H9 (cell line): Measurements from ENCODE around the gene CD226. TPM values are rescaled to one million over a fixed set of nuclear protein-coding genes. Genes with fewer than 3 reads are reported as not detected.

Experiments
- DNase-seq: peaks from one replicate; pipeline ENCODE4 v3.0.0-alpha.2; 2017
- H2AFZ ChIP-seq: one replicate; pipeline ENCODE4 v1.6.1; 2013; ENCODE audit warnings: mild to moderate bottlenecking, low read length, control low read depth, moderate library complexity
- H2AK5ac ChIP-seq: 2 replicates; pipeline ENCODE4 v1.6.1; 2013; ENCODE audit warnings: low read length, control low read depth, mixed read lengths; ENCODE audit not compliant: insufficient read length
- H2BK120ac ChIP-seq: one replicate; pipeline ENCODE4 v1.6.1; 2013; ENCODE audit warnings: low read depth, mild to moderate bottlenecking, low read length, control low read depth, inconsistent platforms; ENCODE audit not compliant: poor library complexity, severe bottlenecking
- H2BK12ac ChIP-seq: 2 replicates; pipeline ENCODE4 v1.6.1; 2013; ENCODE audit warnings: low read length, control low read depth, mixed read lengths, low read depth; ENCODE audit not compliant: insufficient read length
- H2BK15ac ChIP-seq: 2 replicates; pipeline ENCODE4 v1.6.1; 2013; ENCODE audit warnings: low read depth, low read length, control low read depth
- H2BK20ac ChIP-seq: one replicate; pipeline ENCODE4 v1.6.1; 2013; ENCODE audit warnings: low read depth, mild to moderate bottlenecking, low read length, control low read depth, inconsistent platforms; ENCODE audit not compliant: poor library complexity, severe bottlenecking
- H2BK5ac ChIP-seq: 2 replicates; pipeline ENCODE4 v1.6.1; 2013; ENCODE audit warnings: low read length, control low read depth, mixed read lengths; ENCODE audit not compliant: insufficient read length
- H3K14ac ChIP-seq: 2 replicates; pipeline ENCODE4 v1.6.1; 2013; ENCODE audit warnings: low read length, control low read depth; ENCODE audit not compliant: insufficient read depth
- H3K18ac ChIP-seq: 2 replicates; pipeline ENCODE4 v1.6.1; 2013; ENCODE audit warnings: low read depth, mild to moderate bottlenecking, mixed read lengths, low read length, control low read depth; ENCODE audit not compliant: insufficient read length
- H3K23ac ChIP-seq: 2 replicates; pipeline ENCODE4 v1.6.1; 2013; ENCODE audit warnings: low read length, control low read depth, mixed read lengths, low read depth; ENCODE audit not compliant: insufficient read length
- H3K23me2 ChIP-seq: 2 replicates; pipeline ENCODE4 v1.6.1; 2013; ENCODE audit warnings: low read depth, mild to moderate bottlenecking, mixed read lengths, low read length, control low read depth; ENCODE audit not compliant: insufficient read length, poor library complexity, severe bottlenecking
- H3K27ac ChIP-seq: 2 replicates; pipeline ENCODE4 v1.5.1; 2013; ENCODE audit warnings: low read length, control low read depth, mixed read lengths, low read depth; ENCODE audit not compliant: insufficient read length
- H3K27me3 ChIP-seq: 2 replicates; pipeline ENCODE4 v1.6.1; 2013; ENCODE audit warnings: low read length, control low read depth, inconsistent platforms; ENCODE audit not compliant: insufficient read depth
- H3K4ac ChIP-seq: 2 replicates; pipeline ENCODE4 v1.6.1; 2013; ENCODE audit warnings: low read depth, mild to moderate bottlenecking, control low read depth, inconsistent platforms, low read length, moderate library complexity
- H3K4me1 ChIP-seq: 2 replicates; pipeline ENCODE4 v1.6.1; 2013; ENCODE audit warnings: low read length, control low read depth, inconsistent platforms; ENCODE audit not compliant: insufficient read depth
- H3K4me2 ChIP-seq: 2 replicates; pipeline ENCODE4 v1.6.1; 2013; ENCODE audit warnings: low read length, control low read depth, mixed read lengths; ENCODE audit not compliant: insufficient read length, insufficient read depth
- H3K56ac ChIP-seq: 2 replicates; pipeline ENCODE4 v1.6.1; 2013; ENCODE audit warnings: low read depth, mild to moderate bottlenecking, mixed read lengths, low read length, control low read depth; ENCODE audit not compliant: insufficient read length
- H3K79me1 ChIP-seq: 2 replicates; pipeline ENCODE4 v1.6.1; 2013; ENCODE audit warnings: low read depth, mild to moderate bottlenecking, moderate library complexity, low read length, control low read depth, inconsistent platforms; ENCODE audit not compliant: insufficient read depth, poor library complexity, severe bottlenecking
- H3K79me2 ChIP-seq: 2 replicates; pipeline ENCODE4 v1.6.1; 2013; ENCODE audit warnings: low read length, control low read depth, inconsistent platforms; ENCODE audit not compliant: insufficient read depth
- H3K9ac ChIP-seq: 2 replicates; pipeline ENCODE4 v1.6.1; 2013; ENCODE audit warnings: low read length, control low read depth, mixed read lengths; ENCODE audit not compliant: insufficient read length; ENCODE audit errors: extremely low read depth
- H3K9me3 ChIP-seq: one replicate; pipeline ENCODE4 v1.6.1; 2013; ENCODE audit warnings: low read depth, low read length, inconsistent platforms; ENCODE audit not compliant: control insufficient read depth
- H3T11ph ChIP-seq: one replicate; pipeline ENCODE4 v1.6.1; 2013; ENCODE audit warnings: mild to moderate bottlenecking, low read length, control low read depth, inconsistent platforms
- H4K20me1 ChIP-seq: one replicate; pipeline ENCODE4 v1.6.1; 2013; ENCODE audit not compliant: control insufficient read depth, insufficient read length, insufficient read depth
- H4K5ac ChIP-seq: 2 replicates; pipeline ENCODE4 v1.6.1; 2013; ENCODE audit warnings: low read depth, mild to moderate bottlenecking, mixed read lengths, low read length, control low read depth; ENCODE audit not compliant: insufficient read length
- H4K8ac ChIP-seq: replicated peaks from 2 replicates; pipeline ENCODE4 v1.6.1; 2013; ENCODE audit warnings: low read length, control low read depth, mixed read lengths, low read depth; ENCODE audit not compliant: insufficient read length
- H4K91ac ChIP-seq: 2 replicates; pipeline ENCODE4 v1.6.1; 2013; ENCODE audit warnings: low read depth, mild to moderate bottlenecking, moderate library complexity, mixed read lengths, low read length, control low read depth; ENCODE audit not compliant: insufficient read length
- H3K27ac Mint-ChIP-seq, 3 experiments: 2 replicates in 2 of 3; 3 replicates in 1 of 3; pipeline ENCODE4 v1.8.0; 2020 to 2021; ENCODE audit warnings: mixed read lengths in 3 of 3, mild to moderate bottlenecking in 1 of 3, moderate library complexity in 1 of 3
- H3K27me3 Mint-ChIP-seq: 2 replicates; pipeline ENCODE4 v1.8.0; 2021; ENCODE audit warnings: low read depth, mild to moderate bottlenecking, moderate library complexity, mixed read lengths
- H3K36me3 Mint-ChIP-seq, 3 experiments: 2 replicates in 2 of 3; 3 replicates in 1 of 3; pipeline ENCODE4 v1.8.0; 2020 to 2021; ENCODE audit warnings: low read depth in 3 of 3, mixed read lengths in 3 of 3; ENCODE audit not compliant: insufficient read depth in 1 of 3
- H3K4me1 Mint-ChIP-seq, 2 experiments: 2 replicates each; pipeline ENCODE4 v1.8.0; 2020; ENCODE audit warnings: mixed read lengths in 2 of 2
- H3K4me3 Mint-ChIP-seq, 2 experiments: 2 replicates in 1 of 2; 3 replicates in 1 of 2; pipeline ENCODE4 v1.8.0; 2020 to 2021; ENCODE audit warnings: mild to moderate bottlenecking in 2 of 2, mixed read lengths in 2 of 2, moderate library complexity in 1 of 2
- H3K9me3 Mint-ChIP-seq, 2 experiments: 2 replicates in 1 of 2; 3 replicates in 1 of 2; pipeline ENCODE4 v1.8.0; 2020; ENCODE audit warnings: mild to moderate bottlenecking in 2 of 2, mixed read lengths in 2 of 2, moderate library complexity in 1 of 2
- WGBS: extraction: QIAGEN DNeasy Blood & Tissue Kit; methylation state at CpG from one replicate; pipeline ENCODE4 v1.1.7; 2013; ENCODE audit warnings: missing lambda C conversion rate, low lambda C conversion rate, mixed read lengths; ENCODE audit not compliant: insufficient read length; ENCODE audit errors: extremely low coverage; 5-methylcytosine and 5-hydroxymethylcytosine counted together
- total RNA-seq: library from RNA; stranded (reverse); gene quantifications from 2 replicates; pipeline ENCODE4 v1.2.1, GENCODE V29; 2021
- TF ChIP-seq, protein P1 (sequence below): fragments of 200-600 bp; sonication (generic); conservative IDR thresholded peaks from 3 replicates; pipeline ENCODE4 v1.8.0; 2021; ENCODE audit warnings: antibody characterized with exemption, mild to moderate bottlenecking

CD226 gene
- total RNA-seq, 1 experiment from 2014 or later: not detected

DNA sequence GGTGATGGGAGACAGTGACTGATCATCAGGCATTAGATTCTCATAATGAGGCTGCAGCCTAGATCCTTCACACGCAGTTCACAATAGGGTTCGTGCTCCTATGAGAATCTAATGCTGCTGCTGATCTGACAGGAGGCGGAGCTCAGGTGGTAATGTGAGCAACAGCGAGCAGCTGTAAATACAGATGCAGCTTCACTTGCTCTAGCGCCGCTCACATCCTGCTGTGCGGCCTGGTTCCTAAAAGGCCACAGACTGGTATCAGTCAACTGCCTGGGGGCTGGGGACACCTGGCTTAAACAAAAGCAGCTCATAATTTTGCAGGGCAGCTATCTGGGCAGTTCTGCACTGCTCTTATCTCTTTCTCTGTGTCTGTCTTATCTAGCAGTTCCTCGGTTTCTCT, 20.4 kb upstream of the CD226 start:
- H3K9ac ChIP-seq: no peak overlapping the region
- H3K4me1 Mint-ChIP-seq: peaks cover 0 to 3% of the 10 kb centered on the region in 2 experiments; a peak in 2 of 4 replicates
- no peak overlapping the region for H2BK5ac ChIP-seq
- WGBS: no CpG with 5 or more reads among the region's 8 CpGs
- H2BK120ac ChIP-seq: no peak overlapping the region
- no peak overlapping the region for H3K4ac ChIP-seq
- H3K9me3 ChIP-seq: no peaks in the 10 kb centered on the region
- H2BK20ac ChIP-seq: no peak overlapping the region
- peaks cover 11 to 17% of the 10 kb centered on the region in 2 experiments; a peak in 4 of 5 replicates for H3K9me3 Mint-ChIP-seq
- no peak overlapping the region for H3K14ac ChIP-seq
- peak; percentile 41 for DNase-seq
- H3K4me2 ChIP-seq: no peak overlapping the region
- H2BK15ac ChIP-seq: no peak overlapping the region
- no peak overlapping the region for H4K91ac ChIP-seq
- H2BK12ac ChIP-seq: no peak overlapping the region
- H3K27me3 ChIP-seq: no peaks in the 10 kb centered on the region; the same call in 1 of the 2 replicates
- H2AFZ ChIP-seq: no peak overlapping the region
- no peak overlapping the region for H2AK5ac ChIP-seq
- no peak overlapping the region for H3T11ph ChIP-seq
- no peaks in the 10 kb centered on the region; the same call in 1 of the 2 replicates for H3K27me3 Mint-ChIP-seq
- H4K8ac ChIP-seq: no peak overlapping the region
- H3K18ac ChIP-seq: no peak overlapping the region
- no peak overlapping the region for H3K27ac ChIP-seq
- H3K23ac ChIP-seq: no peak overlapping the region
- no peaks in the 10 kb centered on the region for H4K20me1 ChIP-seq
- H3K4me1 ChIP-seq: no peaks in the 10 kb centered on the region
- no peak overlapping the region for H3K4me3 Mint-ChIP-seq
- no peak overlapping the region for H3K27ac Mint-ChIP-seq
- no peak overlapping the region for H4K5ac ChIP-seq
- H3K79me2 ChIP-seq: no peaks in the 10 kb centered on the region
- no peak overlapping the region for H3K56ac ChIP-seq
- H3K79me1 ChIP-seq: no peaks in the 10 kb centered on the region
- TF ChIP-seq, protein P1, sequence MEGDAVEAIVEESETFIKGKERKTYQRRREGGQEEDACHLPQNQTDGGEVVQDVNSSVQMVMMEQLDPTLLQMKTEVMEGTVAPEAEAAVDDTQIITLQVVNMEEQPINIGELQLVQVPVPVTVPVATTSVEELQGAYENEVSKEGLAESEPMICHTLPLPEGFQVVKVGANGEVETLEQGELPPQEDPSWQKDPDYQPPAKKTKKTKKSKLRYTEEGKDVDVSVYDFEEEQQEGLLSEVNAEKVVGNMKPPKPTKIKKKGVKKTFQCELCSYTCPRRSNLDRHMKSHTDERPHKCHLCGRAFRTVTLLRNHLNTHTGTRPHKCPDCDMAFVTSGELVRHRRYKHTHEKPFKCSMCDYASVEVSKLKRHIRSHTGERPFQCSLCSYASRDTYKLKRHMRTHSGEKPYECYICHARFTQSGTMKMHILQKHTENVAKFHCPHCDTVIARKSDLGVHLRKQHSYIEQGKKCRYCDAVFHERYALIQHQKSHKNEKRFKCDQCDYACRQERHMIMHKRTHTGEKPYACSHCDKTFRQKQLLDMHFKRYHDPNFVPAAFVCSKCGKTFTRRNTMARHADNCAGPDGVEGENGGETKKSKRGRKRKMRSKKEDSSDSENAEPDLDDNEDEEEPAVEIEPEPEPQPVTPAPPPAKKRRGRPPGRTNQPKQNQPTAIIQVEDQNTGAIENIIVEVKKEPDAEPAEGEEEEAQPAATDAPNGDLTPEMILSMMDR: no peak
- H3K23me2 ChIP-seq: no peaks in the 10 kb centered on the region
- peaks cover 6 to 21% (median 6%) of the 10 kb centered on the region in 3 experiments; a peak in 4 of 7 replicates for H3K36me3 Mint-ChIP-seq
